ENCODE results near the gene HLA-DQB2.

- no peak for TF ChIP-seq CTCF (IDR thresholded peaks at IDR 0.05 in 4 of 5, conservative IDR thresholded peaks at IDR 0.05 in 1 of 5)
- no peak for TF ChIP-seq POLR2A (IDR thresholded peaks at IDR 0.05)
Measured at GRCh38 chr6:32744776-32745175, 18.6 kb downstream of the HLA-DQB2 start.
